ENCODE results near the gene THOP1.

THOP1 gene

GRCh38 chr19:2808129-2808941 lies 23.0 kb downstream of the THOP1 start:
- Histone ChIP-seq H3K9me3 (ENCODE audit: low read length) (no peaks in the 10 kb centered on the region), H4K20me1 (ENCODE audit: insufficient read depth, low read length) (no peaks in the 10 kb centered on the region), H2AFZ (ENCODE audit: low read length) (no peak overlapping the region), H3K9ac (ENCODE audit: low read length) (no peak overlapping the region), H3K27me3 (ENCODE audit: insufficient read depth, low read length) (no peaks in the 10 kb centered on the region), H3F3A (ENCODE audit: insufficient read depth, low read length) (no peaks in the 10 kb centered on the region), H3K4me3 (ENCODE audit: low read depth, low read length, poor library complexity, severe bottlenecking) (no peak overlapping the region), H3K27ac (ENCODE audit: low read depth, low read length, poor library complexity, severe bottlenecking) (no peak overlapping the region), H3K9me2 (ENCODE audit: low read depth, low read length) (no peaks in the 10 kb centered on the region), H3K79me2 (ENCODE audit: insufficient read depth, low read length) (no peaks in the 10 kb centered on the region), H3K36me3 (ENCODE audit: insufficient read depth, low read length) (peaks cover 95% of the 10 kb centered on the region), H3K4me2 (ENCODE audit: low read length) (no peak overlapping the region), H3K4me1 (ENCODE audit: insufficient read depth, low read length, severe bottlenecking) (no peaks in the 10 kb centered on the region)
- TF ChIP-seq EZH2 (IDR thresholded peaks at IDR 0.05; ENCODE audit: borderline replicate concordance, low read length) (no peak), CTCF (IDR thresholded peaks at IDR 0.05; ENCODE audit: low read length) (no peak)

- Histone ChIP-seq H3K4me3 (ENCODE audit: low read depth, low read length, poor library complexity, severe bottlenecking) (no peak overlapping the region), H3K79me2 (ENCODE audit: insufficient read depth, low read length) (no peaks in the 10 kb centered on the region), H3K9me3 (ENCODE audit: low read length) (no peaks in the 10 kb centered on the region), H3K9ac (ENCODE audit: low read length) (no peak overlapping the region), H3K36me3 (ENCODE audit: insufficient read depth, low read length) (peaks cover 94% of the 10 kb centered on the region), H2AFZ (ENCODE audit: low read length) (no peak overlapping the region), H3K9me2 (ENCODE audit: low read depth, low read length) (no peaks in the 10 kb centered on the region), H3K4me1 (ENCODE audit: insufficient read depth, low read length, severe bottlenecking) (no peaks in the 10 kb centered on the region), H3F3A (ENCODE audit: insufficient read depth, low read length) (no peaks in the 10 kb centered on the region), H3K27ac (ENCODE audit: low read depth, low read length, poor library complexity, severe bottlenecking) (no peak overlapping the region), H3K27me3 (ENCODE audit: insufficient read depth, low read length) (no peaks in the 10 kb centered on the region), H3K4me2 (ENCODE audit: low read length) (no peak overlapping the region), H4K20me1 (ENCODE audit: insufficient read depth, low read length) (no peaks in the 10 kb centered on the region)
- TF ChIP-seq EZH2 (IDR thresholded peaks at IDR 0.05; ENCODE audit: borderline replicate concordance, low read length) (no peak), CTCF (IDR thresholded peaks at IDR 0.05; ENCODE audit: low read length) (no peak)
Measured at GRCh38 chr19:2809387-2810140, 24.3 kb downstream of the THOP1 start.

GRCh38 chr19:2810141-2811091 lies 25.1 kb downstream of the THOP1 start:
- Histone ChIP-seq H3K36me3 (ENCODE audit: insufficient read depth, low read length) (peaks cover 93% of the 10 kb centered on the region), H4K20me1 (ENCODE audit: insufficient read depth, low read length) (no peaks in the 10 kb centered on the region)

More at GRCh38 chr19:2810141-2811091, 25.1 kb downstream of the THOP1 start:
- H3K9ac ChIP-seq (ENCODE audit: low read length): no peak overlapping the region
- no peaks in the 10 kb centered on the region for H3K79me2 ChIP-seq (ENCODE audit: insufficient read depth, low read length)
- H2AFZ ChIP-seq (ENCODE audit: low read length): no peak overlapping the region
- no peaks in the 10 kb centered on the region for H3K9me3 ChIP-seq (ENCODE audit: low read length)
- no peak overlapping the region for H3K27ac ChIP-seq (ENCODE audit: low read depth, low read length, poor library complexity, severe bottlenecking)
- no peak overlapping the region for H3K4me3 ChIP-seq (ENCODE audit: low read depth, low read length, poor library complexity, severe bottlenecking)
- no peaks in the 10 kb centered on the region for H3F3A ChIP-seq (ENCODE audit: insufficient read depth, low read length)
- H3K9me2 ChIP-seq (ENCODE audit: low read depth, low read length): no peaks in the 10 kb centered on the region
- H3K27me3 ChIP-seq (ENCODE audit: insufficient read depth, low read length): no peaks in the 10 kb centered on the region
- no peaks in the 10 kb centered on the region for H3K4me1 ChIP-seq (ENCODE audit: insufficient read depth, low read length, severe bottlenecking)
- no peak overlapping the region for H3K4me2 ChIP-seq (ENCODE audit: low read length)
- TF ChIP-seq EZH2 (IDR thresholded peaks at IDR 0.05; ENCODE audit: borderline replicate concordance, low read length): no peak
- no peak for TF ChIP-seq CTCF (IDR thresholded peaks at IDR 0.05; ENCODE audit: low read length)
